ENCODE results near the gene VAMP3.

VAMP3 gene

DNA sequence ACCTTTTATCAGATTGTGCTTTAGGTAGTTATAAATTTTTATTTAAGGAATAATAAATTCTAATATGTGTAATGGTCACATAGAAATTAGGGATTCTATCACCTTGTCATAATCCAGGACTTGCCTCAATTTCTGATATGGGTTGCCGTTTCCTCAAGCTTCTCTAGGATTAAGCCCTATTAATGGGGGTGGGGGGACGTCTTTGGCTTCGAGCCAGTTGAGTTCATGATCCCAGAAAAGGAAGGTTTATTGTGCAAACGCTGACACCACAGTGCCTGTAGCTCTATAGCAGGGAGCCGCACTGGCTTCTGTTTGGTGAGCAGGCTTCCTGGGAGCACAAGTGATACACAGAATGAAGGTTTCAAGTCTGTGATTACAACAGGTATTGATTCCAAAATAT is 22.0 kb upstream of the VAMP3 start:
- DNase-seq (ENCODE audit: low read depth), result no peak
- no peak overlapping the region for H3K4me3 ChIP-seq (ENCODE audit: low read length)
- TF ChIP-seq, protein P1, sequence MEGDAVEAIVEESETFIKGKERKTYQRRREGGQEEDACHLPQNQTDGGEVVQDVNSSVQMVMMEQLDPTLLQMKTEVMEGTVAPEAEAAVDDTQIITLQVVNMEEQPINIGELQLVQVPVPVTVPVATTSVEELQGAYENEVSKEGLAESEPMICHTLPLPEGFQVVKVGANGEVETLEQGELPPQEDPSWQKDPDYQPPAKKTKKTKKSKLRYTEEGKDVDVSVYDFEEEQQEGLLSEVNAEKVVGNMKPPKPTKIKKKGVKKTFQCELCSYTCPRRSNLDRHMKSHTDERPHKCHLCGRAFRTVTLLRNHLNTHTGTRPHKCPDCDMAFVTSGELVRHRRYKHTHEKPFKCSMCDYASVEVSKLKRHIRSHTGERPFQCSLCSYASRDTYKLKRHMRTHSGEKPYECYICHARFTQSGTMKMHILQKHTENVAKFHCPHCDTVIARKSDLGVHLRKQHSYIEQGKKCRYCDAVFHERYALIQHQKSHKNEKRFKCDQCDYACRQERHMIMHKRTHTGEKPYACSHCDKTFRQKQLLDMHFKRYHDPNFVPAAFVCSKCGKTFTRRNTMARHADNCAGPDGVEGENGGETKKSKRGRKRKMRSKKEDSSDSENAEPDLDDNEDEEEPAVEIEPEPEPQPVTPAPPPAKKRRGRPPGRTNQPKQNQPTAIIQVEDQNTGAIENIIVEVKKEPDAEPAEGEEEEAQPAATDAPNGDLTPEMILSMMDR (conservative IDR thresholded peaks at IDR 0.05; ENCODE audit: low read length), result no peak

DNA sequence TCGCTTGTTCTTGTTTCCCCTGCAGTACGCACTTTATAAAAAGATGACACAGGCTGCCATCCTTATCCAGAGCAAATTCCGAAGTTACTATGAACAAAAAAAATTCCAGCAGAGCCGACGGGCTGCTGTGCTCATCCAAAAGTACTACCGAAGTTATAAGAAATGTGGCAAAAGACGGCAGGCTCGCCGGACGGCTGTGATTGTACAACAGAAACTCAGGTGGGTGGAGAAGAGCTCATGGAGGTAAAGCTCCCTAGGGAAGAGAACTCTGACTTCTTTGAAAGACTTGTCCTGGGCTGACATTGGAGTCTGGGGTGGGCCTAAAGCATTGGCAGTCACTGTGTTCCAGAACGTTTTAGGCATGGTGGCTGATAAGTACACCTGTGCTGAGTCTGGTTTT is 19.9 kb upstream of the VAMP3 start:
- no peak for DNase-seq (ENCODE audit: low read depth)
- TF ChIP-seq, protein P1 (conservative IDR thresholded peaks at IDR 0.05; ENCODE audit: low read length), result no peak

DNA sequence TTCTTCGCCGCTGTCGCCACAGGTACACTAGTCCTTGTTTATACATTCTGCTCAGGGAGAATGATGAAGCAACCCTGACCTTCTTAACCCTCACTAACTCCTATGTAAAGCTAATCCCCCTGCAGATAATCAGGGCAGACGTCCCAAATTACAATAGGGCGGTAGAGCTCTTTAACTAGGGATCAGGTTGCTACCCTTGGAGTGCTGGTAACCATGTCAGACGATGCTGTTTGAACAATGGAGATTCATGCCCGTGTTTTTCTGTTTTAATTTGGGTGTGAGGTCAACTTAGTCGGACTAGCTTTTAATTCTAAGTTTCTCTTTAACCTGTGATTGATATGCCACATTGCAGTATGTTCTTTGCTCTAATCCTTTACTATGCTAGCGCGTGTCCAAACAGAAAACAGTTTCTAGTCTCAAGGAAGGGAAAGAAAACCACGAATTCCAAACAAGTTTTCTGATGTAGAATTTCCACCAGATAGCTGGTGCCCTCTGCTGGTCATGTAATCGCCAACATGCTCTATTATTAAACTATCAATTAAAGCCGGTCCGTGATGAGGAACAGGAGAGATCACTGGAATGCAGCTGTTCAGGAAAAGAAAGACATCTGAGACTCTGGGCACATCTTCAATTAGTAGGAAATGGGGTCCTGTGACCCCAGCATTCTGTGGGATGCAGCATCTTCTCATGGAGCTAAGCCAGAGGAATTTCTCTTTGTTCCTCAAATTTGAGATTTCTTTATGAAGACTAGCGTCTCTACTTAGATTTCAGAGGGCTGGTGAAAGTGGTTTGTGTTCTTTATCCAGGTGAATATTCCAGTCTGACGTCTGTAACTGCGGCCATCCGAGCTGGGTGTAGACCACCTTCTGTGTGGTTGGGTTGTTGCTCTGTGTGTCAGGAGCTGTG is 18.3 kb upstream of the VAMP3 start:
- peak overlapping the region; percentile 50 for H3K4me3 ChIP-seq (ENCODE audit: low read length)
- peak; percentile 63 for DNase-seq (ENCODE audit: low read depth)
- TF ChIP-seq, protein P1 (conservative IDR thresholded peaks at IDR 0.05; ENCODE audit: low read length), result peak; percentile 87

More for the DNA sequence above, 19.9 kb upstream of the VAMP3 start:
- H3K4me3 ChIP-seq (ENCODE audit: low read length), result no peak overlapping the region

DNA sequence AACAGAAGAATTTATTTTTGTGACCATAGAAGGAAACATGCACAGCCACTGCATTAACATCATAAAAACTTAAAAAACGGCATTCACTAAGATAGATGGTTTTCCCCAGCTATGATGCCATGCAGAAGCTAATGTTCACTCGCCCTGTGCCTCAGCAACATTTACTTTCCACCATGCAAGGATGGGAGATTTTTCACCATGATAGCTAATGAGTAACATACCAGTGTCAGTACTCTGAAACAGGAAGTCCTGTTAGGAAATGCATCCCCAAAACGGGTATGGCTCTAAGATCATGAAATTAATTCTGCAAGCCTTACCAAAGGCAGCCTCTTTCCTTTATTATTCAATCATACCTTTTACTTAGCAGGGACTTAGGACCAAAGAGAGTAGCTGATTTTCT is 17.5 kb upstream of the VAMP3 start:
- DNase-seq (ENCODE audit: low read depth), result no peak
- TF ChIP-seq, protein P1 (conservative IDR thresholded peaks at IDR 0.05; ENCODE audit: low read length), result no peak
- no peak overlapping the region for H3K4me3 ChIP-seq (ENCODE audit: low read length)

DNA sequence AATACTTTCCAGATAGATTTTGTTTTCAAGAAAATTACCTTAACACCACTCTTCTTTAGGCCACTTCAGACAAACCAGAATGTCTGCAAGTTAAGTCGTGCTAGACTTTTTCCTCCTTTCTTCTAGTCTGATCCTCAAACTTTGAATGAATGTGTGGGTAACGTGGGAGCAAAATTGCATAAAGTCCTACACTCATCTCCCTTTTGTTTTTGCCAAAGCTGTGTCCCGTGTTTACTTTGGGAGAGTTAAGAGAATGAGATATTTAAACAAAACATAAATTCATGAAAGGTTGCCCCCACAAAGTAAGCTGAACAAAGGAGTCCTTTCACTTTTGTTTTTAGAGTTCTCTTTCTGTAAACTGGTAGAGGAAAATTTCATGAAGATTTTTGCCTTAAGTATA is 16.9 kb upstream of the VAMP3 start:
- no peak overlapping the region for H3K4me3 ChIP-seq (ENCODE audit: low read length)
- TF ChIP-seq, protein P1 (conservative IDR thresholded peaks at IDR 0.05; ENCODE audit: low read length), result no peak
- no peak for DNase-seq (ENCODE audit: low read depth)

DNA sequence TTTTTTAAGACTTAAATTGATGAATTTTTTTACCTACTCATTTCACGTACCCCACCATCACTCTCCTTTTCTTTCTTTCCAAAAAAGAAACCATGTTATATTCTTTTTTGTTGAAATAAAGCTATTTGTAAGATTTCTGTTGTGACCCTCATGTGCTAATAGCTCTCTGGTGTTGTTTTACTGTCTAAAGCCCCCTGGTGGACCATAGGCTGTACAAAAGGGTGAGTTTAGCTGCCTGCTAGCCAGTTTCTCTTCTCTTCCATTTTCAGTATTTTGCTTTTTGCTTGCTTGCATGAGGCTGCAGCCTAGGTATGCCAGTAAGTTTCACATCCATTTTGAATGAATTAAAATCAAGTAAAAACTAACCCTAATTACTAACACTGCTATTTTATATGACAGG is 15.6 kb upstream of the VAMP3 start:
- H3K4me3 ChIP-seq (ENCODE audit: low read length), result no peak overlapping the region
- TF ChIP-seq, protein P1 (conservative IDR thresholded peaks at IDR 0.05; ENCODE audit: low read length), result peak; percentile 45
- no peak for DNase-seq (ENCODE audit: low read depth)

DNA sequence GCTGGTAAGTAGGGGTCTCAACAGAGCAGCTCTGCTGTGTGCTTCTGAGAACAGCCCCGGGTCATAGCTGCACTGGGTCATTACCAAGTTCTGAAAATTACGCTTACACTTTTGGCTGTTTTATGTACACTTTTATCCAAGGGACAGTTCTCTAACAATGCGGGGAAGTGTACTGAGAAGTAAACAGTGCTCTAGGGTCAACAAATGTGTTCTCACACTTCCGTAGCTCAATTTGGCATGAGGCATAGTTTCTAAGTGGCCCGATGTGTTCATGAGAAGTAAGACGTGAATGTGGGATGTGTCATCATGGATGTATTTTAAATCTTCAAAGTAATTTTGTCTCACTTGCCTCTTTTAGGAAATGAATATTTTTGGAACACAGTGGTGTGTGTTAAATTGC is 10.9 kb upstream of the VAMP3 start:
- DNase-seq (ENCODE audit: low read depth), result no peak
- TF ChIP-seq, protein P1 (conservative IDR thresholded peaks at IDR 0.05; ENCODE audit: low read length), result no peak
- H3K4me3 ChIP-seq (ENCODE audit: low read length), result no peak overlapping the region

All from AG10803 (cell line).